ENCODE results near the gene PIH1D1. TPM values are rescaled to one million over a fixed set of nuclear protein-coding genes. Genes with fewer than 3 reads are reported as not detected.

The PIH1D1 gene
- total and polyA plus RNA-seq, 2 donors (not counting 3 experiments of a cell fraction or from before 2014, with no cell fraction given) = 83.2 to 86.9 TPM

GRCh38 chr19:49455773-49456172 lies 4.2 kb upstream of the PIH1D1 start:
- H2AFZ ChIP-seq (ENCODE audit: low read depth, low read length) = no peak overlapping the region
- no peaks in the 10 kb centered on the region for H3K36me3 ChIP-seq (ENCODE audit: control insufficient read depth in 2 of 2, extremely low read depth in 1 of 2, insufficient read depth in 2 of 2, low read length in 2 of 2)
- TF ChIP-seq JUN (IDR thresholded peaks at IDR 0.05; ENCODE audit: borderline replicate concordance, insufficient read depth, insufficient read length, low read depth) (no peak), CTCF (IDR thresholded peaks at IDR 0.05; ENCODE audit: extremely low read depth in 1 of 2, insufficient read depth in 1 of 2, low read depth in 1 of 2, low read length in 2 of 2) (no peak)
- POLR2A ChIA-PET = no interaction called here
- no peaks in the 10 kb centered on the region for H3K9me1 ChIP-seq (replicated peaks; ENCODE audit: control insufficient read depth, extremely low read depth, insufficient read depth, low read length)
- no peak overlapping the region for H3K4me3 ChIP-seq (replicated peaks in 1 of 3; ENCODE audit: insufficient read depth in 1 of 3, low read depth in 1 of 3, low read length in 3 of 3)
- H3K9ac ChIP-seq (replicated peaks; ENCODE audit: extremely low read depth, insufficient read depth, low read length) = no peak overlapping the region
- dilution Hi-C loops (cut with MboI; ENCODE audit: extremely low pct_ligation_motif_present, low sequenced_read_pairs) (no loop called here), intact Hi-C loops (cut with micrococcal nuclease) (no loop called here)
- no peak overlapping the region for H3K27ac ChIP-seq (ENCODE audit: insufficient read depth, low read depth, low read length)
- peaks cover 5% of the 10 kb centered on the region for H3K79me2 ChIP-seq (ENCODE audit: control insufficient read depth, insufficient read depth, low read length)
- CTCF ChIA-PET = interaction anchor here (1.5 kb wide), 1 partner anchor 18 kb away, joined by 5 read pairs; the partner anchor contains the start of gene FLT3LG
- no peaks in the 10 kb centered on the region for H3K27me3 ChIP-seq (ENCODE audit: control insufficient read depth in 2 of 2, insufficient read depth in 2 of 2, low read length in 2 of 2)
- H3K9me3 ChIP-seq (replicated peaks; ENCODE audit: control insufficient read depth, insufficient read depth, low read length) = no peaks in the 10 kb centered on the region
- FAIRE-seq (no peak), DNase-seq (ENCODE audit: low read depth, low spot score) (no peak)
- peaks cover 7% of the 10 kb centered on the region for H3K4me1 ChIP-seq (ENCODE audit: control insufficient read depth, extremely low read depth, insufficient read depth, low read length)
- no TSS peak for BruUV-seq (replicated peaks)
- no peaks in the 10 kb centered on the region for H4K20me1 ChIP-seq (replicated peaks; ENCODE audit: control insufficient read depth, extremely low read depth, insufficient read depth, low read length)
- H3K4me2 ChIP-seq (ENCODE audit: insufficient read depth, low read length) = no peak overlapping the region

GRCh38 chr19:49453757-49454240 lies 2.2 kb upstream of the PIH1D1 start:
- FAIRE-seq = peak; percentile 38
- TF ChIP-seq EZH2 (IDR thresholded peaks at IDR 0.05; ENCODE audit: borderline replicate concordance, low read depth, low read length, severe bottlenecking) = no peak
- TF ChIP-seq MYC (IDR thresholded peaks at IDR 0.05; ENCODE audit: low read depth, low read length) = no peak
- TF ChIP-seq GATA2 (IDR thresholded peaks at IDR 0.05; ENCODE audit: insufficient read depth, insufficient read length, low read depth, low read length) = no peak
- TF ChIP-seq POLR2AphosphoS5 (IDR thresholded peaks at IDR 0.05; ENCODE audit: insufficient read depth, low read depth, low read length) = no peak
- no peak for TF ChIP-seq FOS (IDR thresholded peaks at IDR 0.05; ENCODE audit: borderline replicate concordance, insufficient read depth, low read length)
- no peak for TF ChIP-seq POLR2A (IDR thresholded peaks at IDR 0.05; ENCODE audit: low read depth, low read length)
- TF ChIP-seq JUN (IDR thresholded peaks at IDR 0.05; ENCODE audit: borderline replicate concordance, insufficient read depth, insufficient read length, low read depth) = no peak
- TF ChIP-seq, protein P1, sequence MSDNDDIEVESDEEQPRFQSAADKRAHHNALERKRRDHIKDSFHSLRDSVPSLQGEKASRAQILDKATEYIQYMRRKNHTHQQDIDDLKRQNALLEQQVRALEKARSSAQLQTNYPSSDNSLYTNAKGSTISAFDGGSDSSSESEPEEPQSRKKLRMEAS (IDR thresholded peaks at IDR 0.05; ENCODE audit: insufficient read depth, insufficient read length) = no peak
- TF ChIP-seq CTCF (IDR thresholded peaks at IDR 0.05; ENCODE audit: extremely low read depth in 1 of 2, insufficient read depth in 1 of 2, low read depth in 1 of 2, low read length in 2 of 2) = no peak

More at GRCh38 chr19:49453757-49454240, 2.2 kb upstream of the PIH1D1 start:
- peak overlapping the region; percentile 79 for H3K4me2 ChIP-seq (ENCODE audit: insufficient read depth, low read length)
- DNase-seq (ENCODE audit: low read depth, low spot score) = no peak
- POLR2A ChIA-PET = interaction anchor here (0.6 to 1.0 kb wide), 3 partner anchors 19 to 326 kb away, joined by 3 to 8 read pairs (median 7); no protein-coding TSS in a partner anchor
- no peaks in the 10 kb centered on the region for H4K20me1 ChIP-seq (replicated peaks; ENCODE audit: control insufficient read depth, extremely low read depth, insufficient read depth, low read length)
- CTCF ChIA-PET = interaction anchor here (1.9 to 3.8 kb wide), 2 partner anchors 19 to 23 kb away, joined by 8 to 17 read pairs; partner anchors contain the start of gene FLT3LG
- peaks cover 11% of the 10 kb centered on the region for H3K4me1 ChIP-seq (ENCODE audit: control insufficient read depth, extremely low read depth, insufficient read depth, low read length)
- peak overlapping the region; percentile 92 for H3K9ac ChIP-seq (replicated peaks; ENCODE audit: extremely low read depth, insufficient read depth, low read length)
- intact Hi-C loops (cut with micrococcal nuclease) = loop anchor here (2.0 to 5.0 kb wide), 3 partner anchors 21 to 424 kb away; partner anchors contain the start of genes AKT1S1, FLT3LG, RRAS and SCAF1
- dilution Hi-C loops (cut with MboI; ENCODE audit: extremely low pct_ligation_motif_present, low sequenced_read_pairs) = no loop called here
- peaks cover 11% of the 10 kb centered on the region for H3K79me2 ChIP-seq (ENCODE audit: control insufficient read depth, insufficient read depth, low read length)
- H3K36me3 ChIP-seq (ENCODE audit: control insufficient read depth in 2 of 2, extremely low read depth in 1 of 2, insufficient read depth in 2 of 2, low read length in 2 of 2) = peaks cover 0 to 4% of the 10 kb centered on the region in 2 experiments
- H3K27ac ChIP-seq (ENCODE audit: insufficient read depth, low read depth, low read length) = peak overlapping the region; percentile 83
- peak overlapping the region; percentile 31 to 74 (median 52) for H3K4me3 ChIP-seq (replicated peaks in 1 of 3; ENCODE audit: insufficient read depth in 1 of 3, low read depth in 1 of 3, low read length in 3 of 3)
- H3K9me3 ChIP-seq (replicated peaks; ENCODE audit: control insufficient read depth, insufficient read depth, low read length) = no peaks in the 10 kb centered on the region
- H3K27me3 ChIP-seq (ENCODE audit: control insufficient read depth in 2 of 2, insufficient read depth in 2 of 2, low read length in 2 of 2) = no peaks in the 10 kb centered on the region
- no peaks in the 10 kb centered on the region for H3K9me1 ChIP-seq (replicated peaks; ENCODE audit: control insufficient read depth, extremely low read depth, insufficient read depth, low read length)
- peak overlapping the region; percentile 42 for H2AFZ ChIP-seq (ENCODE audit: low read depth, low read length)
- BruUV-seq (replicated peaks) = TSS peak; percentile 91

Data from endothelial cell of umbilical vein (primary cell).